Left colon (tissue), 2 donors: ENCODE measurements around the gene MINDY4B. TPM values are rescaled to one million over a fixed set of nuclear protein-coding genes. Genes with fewer than 3 reads are reported as not detected.

ENCODE experiments used
- total RNA-seq, 2 donors: library from RNA; stranded (reverse); fragmentation: NEBNext Ultra II Directional; extraction: Animal tissue kit (Norgen Biotek cat#: 25700); gene quantifications; one replicate each; pipeline ENCODE4 v1.2.1, GENCODE V29; 2021
- donor health status: DM: no; HTN: no; CAD: no.
- donor health status: DM: yes; HTN: yes; CAD: no.

The MINDY4B gene
- total RNA-seq, 2 donors from 2014 or later = not detected

Other genes starting within 250 kb of the MINDY4B start
- gene ERICH6, start 201.5 kb downstream of the MINDY4B start, total RNA-seq = not detected
- gene SIAH2, start 142.3 kb downstream of the MINDY4B start, total RNA-seq = 10 to 100 TPM; 24.1 to 25.4 TPM
- not detected for gene CLRN1, start 67.3 kb upstream of the MINDY4B start, total RNA-seq
- gene MED12L, start 180.2 kb upstream of the MINDY4B start, total RNA-seq = under 1 TPM; 0.37 to 0.45 TPM